Endothelial cell of umbilical vein (primary cell): ENCODE measurements around the gene CNOT6.
"Not testable (repeated sequence)": the region's sequence is repeated elsewhere in the genome, so short reads cannot be mapped to it uniquely, and the experiment has no call there.

Experiments
- MYC ChIP-seq: IDR thresholded peaks from one replicate; pipeline ENCODE4 v1.6.1; 2011; ENCODE audit warnings: mild to moderate bottlenecking, low read depth, low read length
- POLR2A ChIP-seq: IDR thresholded peaks from 2 replicates; pipeline ENCODE4 v1.6.1; 2012; ENCODE audit warnings: low read depth, mild to moderate bottlenecking, control low read depth, low read length

- TF ChIP-seq POLR2A, MYC: not testable (repeated sequence)
Observed at GRCh38 chr5:180458852-180459673, 35.1 kb upstream of the CNOT6 start.
